Gastroesophageal sphincter (tissue), 4 donors: ENCODE data around the gene FOXL3. TPM values are rescaled to one million over a fixed set of nuclear protein-coding genes. Genes with fewer than 3 reads are reported as not detected.

Experiments
- ATAC-seq: fragments of 150-250 bp; one replicate; pipeline ENCODE4 v1.9.1; 2016; ENCODE audit warnings: mild to moderate bottlenecking, moderate library complexity
- H3K27ac ChIP-seq, 4 donors: fragments of 200-600 bp; sonication (generic) in 3 of 4; 1 replicate in 3 of 4; 2 replicates in 1 of 4; pipeline ENCODE4 v1.5.1; 2016 to 2019
- H3K27me3 ChIP-seq: fragments of 200-600 bp; sonication (generic); one replicate; pipeline ENCODE4 v1.5.1; 2019
- H3K36me3 ChIP-seq, 2 donors: fragments of 200-600 bp; sonication (generic); one replicate each; pipeline ENCODE4 v1.5.1; 2019; ENCODE audit warnings: control low read depth in 1 of 2
- H3K4me1 ChIP-seq, 3 donors: fragments of 200-600 bp; sonication (generic); 1 replicate in 2 of 3; 2 replicates in 1 of 3; pipeline ENCODE4 v1.5.1; 2016 to 2019; ENCODE audit warnings: control low read depth in 2 of 3
- H3K4me3 ChIP-seq, 2 donors: fragments of 200-600 bp; sonication (generic); one replicate each; pipeline ENCODE4 v1.5.1; 2019; ENCODE audit warnings: mild to moderate bottlenecking in 1 of 2, moderate library complexity in 1 of 2
- H3K9me3 ChIP-seq, 3 donors: fragments of 200-600 bp; sonication (generic); one replicate each; pipeline ENCODE4 v1.5.1; 2017 to 2019; ENCODE audit warnings: control low read depth in 2 of 3
- EP300 ChIP-seq: sonication (generic); formaldehyde crosslinking; IDR thresholded peaks from one replicate; pipeline ENCODE4 v1.6.1; 2017; ENCODE audit warnings: antibody characterized with exemption, mild to moderate bottlenecking
- POLR2A ChIP-seq, 2 donors: fragments of 450-650 bp; IDR thresholded peaks; one replicate each; pipeline ENCODE4 v1.6.1; 2017; ENCODE audit warnings: antibody characterized with exemption in 2 of 2, mild to moderate bottlenecking in 2 of 2, moderate library complexity in 1 of 2
- POLR2AphosphoS5 ChIP-seq: sonication (generic); formaldehyde crosslinking; IDR thresholded peaks from one replicate; pipeline ENCODE4 v1.6.1; 2017; ENCODE audit warnings: antibody characterized with exemption
- WGBS, 2 donors: methylation state at CpG; one replicate each; pipeline ENCODE4 v1.1.5; 2018; ENCODE audit warnings: low coverage in 1 of 2; 5-methylcytosine and 5-hydroxymethylcytosine counted together
- total RNA-seq, 4 donors: library from RNA; depleted of rRNA; stranded (reverse); fragments of >200 nt; gene quantifications; one replicate each; pipeline ENCODE4 v1.1.0, GENCODE V29; 2016
- TF ChIP-seq, protein P1 (sequence below), 4 experiments: fragments of 200-600 bp in 2 of 4; fragments of 450-650 bp in 2 of 4; sonication (generic) in 1 of 4; IDR thresholded peaks; one replicate each; pipeline ENCODE4 v1.5.1; 2017 to 2019; ENCODE audit warnings: antibody characterized with exemption in 4 of 4, mild to moderate bottlenecking in 2 of 4, moderate library complexity in 2 of 4

FOXL3 gene
- total RNA-seq, 4 donors from 2014 or later, result not detected

GRCh38 chr7:303884-304573, 14.1 kb downstream of the FOXL3 start:
- Histone ChIP-seq H3K4me3 (no peak overlapping the region), H3K9me3 (peaks cover 0 to 12% (median 0%) of the 10 kb centered on the region in 3 donors), H3K27ac (no peak overlapping the region), H3K4me1 (no peaks in the 10 kb centered on the region), H3K27me3 (peaks cover 22% of the 10 kb centered on the region), H3K36me3 (no peaks in the 10 kb centered on the region)
- 83% methylated on average over 7 of the region's 24 CpGs; no CpG with 5 or more reads in 1 of the 2 donors for WGBS, 2 donors
- ATAC-seq, result no peak
- no peak for TF ChIP-seq POLR2AphosphoS5
- TF ChIP-seq EP300, result no peak
- TF ChIP-seq, protein P1, sequence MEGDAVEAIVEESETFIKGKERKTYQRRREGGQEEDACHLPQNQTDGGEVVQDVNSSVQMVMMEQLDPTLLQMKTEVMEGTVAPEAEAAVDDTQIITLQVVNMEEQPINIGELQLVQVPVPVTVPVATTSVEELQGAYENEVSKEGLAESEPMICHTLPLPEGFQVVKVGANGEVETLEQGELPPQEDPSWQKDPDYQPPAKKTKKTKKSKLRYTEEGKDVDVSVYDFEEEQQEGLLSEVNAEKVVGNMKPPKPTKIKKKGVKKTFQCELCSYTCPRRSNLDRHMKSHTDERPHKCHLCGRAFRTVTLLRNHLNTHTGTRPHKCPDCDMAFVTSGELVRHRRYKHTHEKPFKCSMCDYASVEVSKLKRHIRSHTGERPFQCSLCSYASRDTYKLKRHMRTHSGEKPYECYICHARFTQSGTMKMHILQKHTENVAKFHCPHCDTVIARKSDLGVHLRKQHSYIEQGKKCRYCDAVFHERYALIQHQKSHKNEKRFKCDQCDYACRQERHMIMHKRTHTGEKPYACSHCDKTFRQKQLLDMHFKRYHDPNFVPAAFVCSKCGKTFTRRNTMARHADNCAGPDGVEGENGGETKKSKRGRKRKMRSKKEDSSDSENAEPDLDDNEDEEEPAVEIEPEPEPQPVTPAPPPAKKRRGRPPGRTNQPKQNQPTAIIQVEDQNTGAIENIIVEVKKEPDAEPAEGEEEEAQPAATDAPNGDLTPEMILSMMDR (IDR thresholded peaks at IDR 0.05), result no peak
- no peak for TF ChIP-seq POLR2A (IDR thresholded peaks at IDR 0.05)

- H3K4me1 ChIP-seq, result no peaks in the 10 kb centered on the region
- H3K4me3 ChIP-seq, result no peak overlapping the region
- no peak for ATAC-seq
- 79 to 85% methylated on average over 9 to 10 of the region's 19 CpGs for WGBS, 2 donors
- peaks cover 0 to 12% (median 0%) of the 10 kb centered on the region in 3 donors for H3K9me3 ChIP-seq
- no peaks in the 10 kb centered on the region for H3K36me3 ChIP-seq
- peaks cover 22% of the 10 kb centered on the region for H3K27me3 ChIP-seq
- H3K27ac ChIP-seq, result no peak overlapping the region
- TF ChIP-seq, protein P1 (IDR thresholded peaks at IDR 0.05), result no peak
- TF ChIP-seq EP300 (no peak), POLR2A (IDR thresholded peaks at IDR 0.05) (no peak), POLR2AphosphoS5 (no peak)
Observed at GRCh38 chr7:304574-305409, 14.8 kb downstream of the FOXL3 start.

DNA sequence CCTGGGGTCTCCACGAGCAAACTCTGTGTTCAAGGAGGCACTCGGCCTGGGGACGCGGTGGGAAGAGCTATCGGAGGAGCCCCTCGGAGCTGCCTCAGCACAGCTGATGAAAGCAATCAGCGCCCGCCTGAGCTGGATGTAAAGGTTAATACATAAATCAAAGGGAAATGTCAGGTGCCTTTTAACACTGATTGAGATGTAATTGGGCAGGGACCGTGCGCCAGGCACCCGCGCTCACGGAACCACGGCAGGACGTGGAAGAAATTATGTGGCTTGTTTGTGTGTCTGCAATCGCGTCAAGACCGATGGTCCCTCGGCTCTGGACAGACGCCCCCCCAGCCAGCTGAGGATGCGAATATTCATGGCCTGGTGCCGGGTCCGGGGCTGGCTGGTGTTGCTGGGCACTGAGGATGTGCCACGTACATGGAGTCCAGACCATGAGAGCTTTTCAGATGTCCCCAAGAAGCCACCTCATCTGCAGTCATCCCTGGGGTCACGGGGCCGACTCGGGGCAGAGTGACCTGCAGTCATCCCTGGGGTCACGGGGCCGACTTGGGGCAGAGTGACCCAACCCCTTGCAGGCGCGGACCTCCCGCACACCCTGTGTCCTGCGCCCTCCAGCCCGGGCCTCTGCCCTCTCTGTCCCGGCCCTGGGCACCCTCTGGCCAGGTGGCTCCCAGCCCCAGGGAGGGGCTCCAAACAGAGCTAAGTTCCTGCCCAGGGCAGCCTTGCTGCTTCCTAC, 15.6 kb downstream of the FOXL3 start:
- ATAC-seq, result no peak

DNA sequence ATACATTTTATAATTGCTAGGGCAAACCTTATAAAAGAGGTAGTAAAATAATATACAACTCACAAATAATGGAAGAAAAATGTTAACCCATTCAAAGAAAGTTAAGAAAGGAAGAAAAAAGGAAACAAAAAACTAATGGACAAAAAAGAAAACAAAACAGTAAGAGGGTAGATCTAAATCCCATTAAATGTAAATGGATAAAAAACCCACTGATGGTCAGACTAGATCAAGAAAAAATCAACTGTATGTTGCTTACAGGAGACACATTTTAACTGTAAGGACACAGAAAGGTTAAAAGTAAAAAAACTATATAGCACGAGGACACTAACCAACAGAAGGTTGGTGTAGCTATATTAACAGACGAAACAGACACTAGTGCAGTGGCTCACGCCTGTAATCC, 18.0 kb downstream of the FOXL3 start:
- H3K9me3 ChIP-seq, result peaks cover 0 to 12% (median 0%) of the 10 kb centered on the region in 3 donors
- H3K36me3 ChIP-seq, result no peaks in the 10 kb centered on the region
- TF ChIP-seq POLR2A (IDR thresholded peaks at IDR 0.05), result no peak
- TF ChIP-seq, protein P1 (IDR thresholded peaks at IDR 0.05), result no peak
- no peak for TF ChIP-seq POLR2AphosphoS5
- no peak for TF ChIP-seq EP300
- ATAC-seq, result no peak
- no peaks in the 10 kb centered on the region for H3K4me1 ChIP-seq
- H3K27ac ChIP-seq, result no peak overlapping the region
- H3K4me3 ChIP-seq, result no peak overlapping the region
- WGBS, 2 donors, result 70 to 83% methylated on average over 3 of the region's 3 CpGs
- peaks cover 27% of the 10 kb centered on the region for H3K27me3 ChIP-seq

More for the DNA sequence above, 15.6 kb downstream of the FOXL3 start:
- no peaks in the 10 kb centered on the region for H3K4me1 ChIP-seq
- H3K4me3 ChIP-seq, result no peak overlapping the region
- TF ChIP-seq POLR2A (IDR thresholded peaks at IDR 0.05) (no peak), POLR2AphosphoS5 (no peak), EP300 (no peak)
- TF ChIP-seq, protein P1 (IDR thresholded peaks at IDR 0.05), result no peak
- H3K9me3 ChIP-seq, result peaks cover 0 to 12% (median 0%) of the 10 kb centered on the region in 3 donors
- peaks cover 22% of the 10 kb centered on the region for H3K27me3 ChIP-seq
- 81 to 82% methylated on average over 16 of the region's 35 CpGs for WGBS, 2 donors
- H3K36me3 ChIP-seq, result no peaks in the 10 kb centered on the region
- H3K27ac ChIP-seq, result no peak overlapping the region
